ENCODE data around the gene FBXL19.

Gene FBXL19

GRCh38 chr16:30944352-30944751 is 21.0 kb downstream of the FBXL19 start:
- DNase-seq (ENCODE audit: low spot score): no peak

DNA sequence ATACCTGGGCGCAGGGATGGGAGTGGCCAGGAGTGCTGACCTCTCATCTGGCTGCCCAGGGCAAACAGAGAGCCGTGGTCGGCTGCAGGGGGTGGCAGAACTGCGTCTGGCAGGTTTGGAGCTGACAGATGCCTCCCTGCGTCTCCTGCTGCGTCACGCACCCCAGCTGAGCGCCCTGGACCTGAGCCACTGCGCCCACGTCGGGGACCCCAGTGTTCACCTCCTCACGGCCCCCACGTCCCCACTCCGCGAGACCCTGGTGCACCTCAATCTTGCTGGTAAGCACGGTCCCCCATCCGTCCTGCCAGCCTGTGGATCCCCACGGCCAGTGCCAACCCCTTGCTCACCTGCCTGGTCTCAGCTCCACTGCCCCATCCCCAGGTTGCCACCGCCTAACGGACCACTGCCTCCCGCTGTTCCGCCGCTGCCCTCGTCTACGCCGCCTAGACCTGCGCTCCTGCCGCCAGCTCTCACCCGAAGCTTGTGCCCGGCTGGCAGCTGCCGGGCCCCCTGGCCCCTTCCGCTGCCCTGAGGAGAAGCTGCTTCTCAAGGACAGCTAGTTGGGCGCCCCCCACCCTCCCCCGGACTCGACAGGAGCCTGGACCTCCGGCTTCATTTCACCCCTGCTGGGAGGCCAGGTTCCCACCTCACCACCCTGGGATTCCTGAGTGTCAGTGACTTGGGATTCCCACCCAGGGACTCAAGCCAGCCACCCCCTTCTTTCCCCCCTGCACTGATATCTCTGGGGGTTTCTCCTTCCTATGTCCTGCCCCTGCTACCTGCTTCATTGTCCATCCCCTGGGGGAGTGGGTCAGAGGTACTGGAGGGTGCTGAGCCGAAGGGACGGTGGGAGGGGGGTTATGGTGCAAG is 23.5 kb downstream of the FBXL19 start:
- no peak for DNase-seq (ENCODE audit: low spot score)

DNA sequence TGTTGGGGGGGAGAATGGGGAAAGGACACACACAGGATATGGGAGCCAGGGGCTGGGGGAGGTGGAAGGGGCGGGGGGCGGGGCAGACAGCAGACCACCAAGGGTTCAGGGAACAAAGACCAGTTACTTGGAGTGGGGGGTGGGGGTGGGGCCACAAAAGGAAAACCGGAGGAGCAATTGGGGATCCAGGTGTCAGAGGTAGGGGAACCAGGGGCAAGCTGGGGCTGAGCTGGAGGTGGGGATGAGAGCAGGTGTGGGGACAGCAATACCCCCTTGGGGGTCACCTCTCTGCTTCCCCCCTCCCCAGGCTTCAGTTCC is 24.1 kb downstream of the FBXL19 start:
- no peak for DNase-seq (ENCODE audit: low spot score)

GRCh38 chr16:30947859-30948666 is 24.7 kb downstream of the FBXL19 start:
- no peak for DNase-seq (ENCODE audit: low spot score)

GRCh38 chr16:30948667-30949649 is 25.6 kb downstream of the FBXL19 start, which contains the start of gene ORAI3:
TSS of gene ORAI3 (plus strand) at chr16:30949068. CDS start at chr16:30949290, 222 bp downstream.
- no peak for DNase-seq (ENCODE audit: low spot score)

DNA sequence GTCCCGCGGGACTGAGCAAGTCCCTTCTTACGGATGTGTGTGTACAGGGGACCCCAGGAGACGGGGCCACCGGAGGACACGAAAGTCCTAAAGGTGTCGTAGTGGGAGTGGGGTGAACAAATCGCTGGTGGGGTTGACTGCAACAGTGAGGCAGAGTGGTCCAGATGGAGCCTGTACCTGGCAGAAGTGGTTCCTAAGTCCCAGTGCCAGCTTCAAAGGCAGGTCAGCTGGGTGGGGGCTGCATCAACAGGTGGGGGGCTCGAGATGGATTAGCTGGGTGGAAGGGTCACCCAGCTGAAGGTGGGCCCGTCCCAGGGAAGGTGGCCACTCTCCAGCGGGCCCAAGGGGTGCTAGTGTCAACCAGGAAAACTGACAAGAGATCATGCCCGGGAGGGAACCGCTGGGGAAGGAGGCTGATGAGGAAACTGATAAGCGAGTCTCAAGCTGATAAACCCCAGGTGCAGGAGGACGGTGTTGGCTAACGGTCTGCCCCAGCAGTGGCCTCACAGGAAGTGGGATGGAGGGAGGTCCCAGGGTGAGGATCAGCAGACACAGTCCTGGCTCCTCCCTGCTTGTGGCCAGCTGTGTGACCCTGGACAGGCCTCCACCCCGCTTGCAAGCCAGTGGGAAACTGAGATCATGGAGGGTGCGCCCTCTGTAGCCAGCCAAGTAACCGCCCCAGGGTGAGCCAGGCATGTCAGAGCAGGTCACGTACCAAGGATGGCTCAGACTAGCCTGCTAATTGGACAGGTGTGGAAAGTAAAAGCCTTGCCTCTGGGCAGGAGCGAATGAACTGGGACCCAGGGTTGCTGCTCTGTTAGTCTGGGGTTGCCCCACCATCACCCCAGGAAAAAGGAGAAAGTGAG is 26.5 kb downstream of the FBXL19 start:
- DNase-seq (ENCODE audit: low spot score): peak; percentile 53

DNA sequence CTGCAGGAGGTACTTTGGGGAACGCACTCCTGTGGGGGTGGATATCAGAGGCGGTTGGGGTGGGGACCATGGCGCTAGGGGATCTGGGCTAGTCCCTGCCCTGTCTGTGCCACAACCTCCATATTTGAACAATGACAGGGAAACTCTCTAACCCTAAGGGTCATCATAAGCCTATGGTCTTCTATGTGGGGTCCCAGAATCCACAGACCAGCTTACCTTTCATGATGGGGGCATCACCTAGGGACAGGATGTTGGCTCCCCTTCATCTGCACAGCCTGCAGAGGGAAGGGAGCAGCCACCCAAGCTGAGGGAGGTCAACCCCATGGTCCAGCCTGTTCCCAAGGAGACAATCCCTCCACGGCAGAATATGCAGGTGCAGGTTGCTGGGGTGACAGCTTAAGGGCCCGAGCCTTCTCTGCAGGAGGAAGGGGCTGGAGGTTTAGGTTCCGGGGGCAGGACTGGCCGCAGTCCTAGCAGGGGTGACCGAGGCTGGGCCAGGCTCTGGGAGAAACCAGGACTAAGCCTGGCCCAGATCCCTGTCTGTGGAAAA is 27.2 kb downstream of the FBXL19 start:
- no peak for DNase-seq (ENCODE audit: low spot score)

DNA sequence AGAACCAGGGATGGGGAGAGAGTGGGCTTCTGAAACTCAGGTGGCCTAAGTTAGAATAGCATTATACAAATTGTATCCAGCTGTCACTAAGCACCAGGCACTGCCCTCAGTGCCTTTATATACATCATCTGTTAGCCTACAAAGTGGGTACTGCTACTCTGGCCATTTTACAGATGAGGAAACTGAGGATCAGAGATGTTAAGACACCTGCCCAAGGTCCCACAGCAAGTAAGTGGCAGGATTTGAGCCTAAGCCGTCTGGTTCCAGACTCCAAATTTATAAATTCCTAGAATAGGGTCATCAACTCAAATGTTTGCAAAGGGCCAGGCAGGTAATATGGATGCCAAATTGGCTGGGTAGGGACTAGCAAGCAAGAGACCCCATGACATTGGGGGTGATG is 27.8 kb downstream of the FBXL19 start:
- DNase-seq (ENCODE audit: low spot score): no peak

- no peak for DNase-seq (ENCODE audit: low spot score)
These were observed 28.4 kb downstream of the FBXL19 start for GRCh38 chr16:30951750-30952149.

- DNase-seq (ENCODE audit: low spot score): no peak
These were observed 29.7 kb downstream of the FBXL19 start for GRCh38 chr16:30953111-30953510.

DNA sequence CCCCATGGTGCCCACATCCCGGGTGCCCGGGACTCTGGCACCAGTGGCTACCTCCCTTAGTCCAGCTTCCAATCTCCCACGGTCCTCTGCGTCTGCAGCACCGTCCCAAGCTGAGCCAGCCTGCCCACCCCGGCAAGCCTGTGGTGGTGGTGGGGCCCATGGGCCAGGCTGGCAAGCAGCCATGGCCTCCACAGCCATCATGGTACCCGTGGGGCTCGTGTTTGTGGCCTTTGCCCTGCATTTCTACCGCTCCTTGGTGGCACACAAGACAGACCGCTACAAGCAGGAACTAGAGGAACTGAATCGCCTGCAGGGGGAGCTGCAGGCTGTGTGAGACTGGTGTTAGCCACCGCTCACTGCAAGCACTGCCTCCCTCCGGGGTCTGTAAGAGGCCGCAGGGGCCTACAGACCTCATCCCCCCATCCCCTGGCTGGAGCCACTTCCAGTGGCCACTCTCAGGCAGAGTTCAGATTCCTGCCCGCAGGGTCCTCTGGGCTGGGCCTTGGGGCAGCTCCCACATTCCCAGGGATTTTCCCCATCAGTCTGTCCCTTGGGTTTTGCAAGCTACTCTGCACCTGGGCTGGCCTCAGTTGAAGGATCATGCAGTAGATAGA is 30.2 kb downstream of the FBXL19 start:
- DNase-seq (ENCODE audit: low spot score): peak; percentile 69

- no peak for DNase-seq (ENCODE audit: low spot score)
These were observed 31.6 kb downstream of the FBXL19 start for GRCh38 chr16:30954993-30955392.

- DNase-seq (ENCODE audit: low spot score): peak; percentile 89
These were observed 33.5 kb downstream of the FBXL19 start for GRCh38 chr16:30956601-30957455.

DNA sequence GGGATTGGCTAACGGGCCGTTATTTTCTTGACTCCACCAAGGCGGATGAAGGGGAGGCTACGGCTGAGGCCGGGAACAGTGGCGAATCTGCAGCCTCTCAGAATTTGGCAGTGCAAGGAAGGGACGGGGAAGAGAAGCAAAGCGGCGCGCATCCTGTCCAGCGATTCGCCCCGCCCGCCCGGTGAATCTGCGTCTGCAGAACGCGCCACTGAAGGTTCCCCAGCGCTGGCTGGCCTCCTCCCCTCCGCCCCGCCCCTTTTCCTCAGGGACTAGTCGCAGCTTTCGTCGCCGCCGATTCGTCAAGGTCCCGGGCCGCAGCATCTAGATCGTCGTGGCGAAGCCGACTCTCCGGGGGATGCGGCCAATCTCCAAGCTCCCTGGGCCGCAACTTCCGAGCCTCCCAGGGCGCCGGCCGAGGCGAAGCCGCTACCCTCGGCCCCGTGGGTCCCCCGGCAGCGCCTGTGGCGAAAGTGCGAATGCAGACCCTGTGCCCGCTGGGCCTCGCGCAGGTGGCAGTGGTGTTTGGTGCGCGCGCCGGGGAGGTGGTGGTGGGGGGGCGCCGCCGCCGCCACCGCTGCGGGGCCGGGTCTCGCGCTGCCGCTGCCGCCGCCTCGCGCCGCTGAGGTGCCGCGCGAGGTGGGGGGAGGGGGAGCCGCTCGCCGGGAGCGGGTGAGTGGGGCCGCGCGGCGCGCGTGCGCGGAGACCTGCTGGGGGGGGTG is 34.2 kb downstream of the FBXL19 start, which contains the start of gene SETD1A:
TSS of gene SETD1A (plus strand) at position 299 of the 719 bp plus-strand sequence. CDS start 978 bp downstream, outside the sequence.
- peak; percentile 96 for DNase-seq (ENCODE audit: low spot score)

DNA sequence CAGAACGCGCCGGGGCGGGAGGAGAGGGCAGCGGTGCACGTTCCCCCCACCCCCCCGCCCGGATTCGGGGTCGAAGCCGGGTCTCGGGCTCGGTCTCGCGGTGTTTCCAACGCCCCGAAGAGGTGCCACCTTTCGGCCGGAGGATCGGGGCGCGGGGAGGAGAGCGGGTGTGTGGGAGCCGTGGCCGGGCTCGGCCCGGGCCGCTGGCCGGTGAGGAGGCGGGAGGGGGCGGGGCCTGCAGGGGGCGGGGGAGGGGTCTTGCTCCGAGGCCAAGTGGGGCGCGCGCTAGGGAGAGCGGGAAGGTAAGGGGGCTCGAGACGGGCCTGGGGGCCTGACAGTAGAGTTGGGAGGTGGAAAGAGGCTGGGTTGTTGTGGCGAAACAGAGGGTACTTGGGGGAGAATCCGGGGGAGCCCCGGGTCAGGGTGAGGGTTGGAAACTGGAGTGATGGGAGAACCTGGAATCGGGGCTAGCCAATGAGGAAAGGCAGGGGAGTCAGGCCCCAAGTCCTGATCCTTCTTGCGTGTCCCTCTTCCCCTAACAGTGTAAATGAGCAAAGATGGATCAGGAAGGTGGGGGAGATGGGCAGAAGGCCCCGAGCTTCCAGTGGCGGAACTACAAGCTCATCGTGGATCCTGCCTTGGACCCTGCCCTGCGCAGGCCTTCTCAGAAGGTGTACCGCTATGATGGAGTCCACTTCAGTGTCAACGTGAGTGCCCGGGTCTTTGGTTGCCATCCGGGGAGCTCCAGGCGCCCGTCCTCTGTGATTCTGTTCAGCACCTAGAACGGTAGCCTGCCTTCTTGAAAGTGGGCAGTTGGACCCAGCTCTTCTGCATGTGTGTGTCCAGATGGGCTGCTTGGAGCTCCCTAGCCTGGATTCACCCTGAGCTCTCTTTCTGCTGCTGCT is 35.1 kb downstream of the FBXL19 start:
- no peak for DNase-seq (ENCODE audit: low spot score)

DNA sequence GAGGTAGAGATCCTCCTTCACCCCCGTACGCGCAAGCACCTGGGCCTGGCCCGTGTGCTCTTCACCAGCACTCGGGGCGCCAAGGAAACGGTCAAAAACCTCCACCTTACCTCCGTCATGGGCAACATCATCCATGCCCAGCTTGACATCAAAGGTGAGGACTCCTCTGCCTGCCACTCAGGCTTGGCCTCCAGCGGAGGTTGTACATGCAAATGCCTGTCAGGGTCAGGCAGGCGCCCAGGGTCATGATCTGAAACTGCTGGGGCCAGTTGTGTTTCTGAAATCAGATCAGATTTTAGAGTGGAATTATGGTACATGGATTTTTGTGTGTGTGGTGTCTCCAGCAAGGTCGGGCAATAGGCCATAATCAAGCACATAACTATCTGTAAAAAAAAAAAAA is 38.0 kb downstream of the FBXL19 start:
- DNase-seq (ENCODE audit: low spot score): no peak

- no peak for DNase-seq (ENCODE audit: low spot score)
These were observed 40.6 kb downstream of the FBXL19 start for GRCh38 chr16:30963925-30964511.
